OCI-LY7 (cell line): ENCODE measurements around the gene C2CD5. TPM values are rescaled to one million over a fixed set of nuclear protein-coding genes. Genes with fewer than 3 reads are reported as not detected.

Source experiments
- BruUV-seq: library from RNA; stranded (reverse); fragments of 400-500 nt; replicated peaks from 2 replicates; lab custom pipeline; 2021; lab: Mats Ljungman, UMichigan
- CTCF ChIA-PET: fragments of 300-600 bp; sonication (Branson Sonifier 250); formaldehyde crosslinking; loops from one replicate; lab custom pipeline; 2022; ENCODE audit warnings: antibody characterized with exemption; ENCODE audit not compliant: unreplicated experiment; lab: Charles Lee
- POLR2A ChIA-PET: fragments of 300-600 bp; sonication (Branson Sonifier 250); formaldehyde crosslinking; loops from one replicate; lab custom pipeline; 2022; ENCODE audit warnings: antibody characterized with exemption; lab: Charles Lee
- DNase-seq: peaks from one replicate; pipeline ENCODE4 v3.0.0-alpha.2; 2015; ENCODE audit warnings: low spot score
- H2AFZ ChIP-seq: fragments of 200-600 bp; sonication (generic), shearing (Covaris generic); 2 replicates; pipeline ENCODE4 v1.6.1; 2014; ENCODE audit warnings: mild to moderate bottlenecking, antibody characterized with exemption, low read length, moderate library complexity
- H3K27ac ChIP-seq: fragments of 200-600 bp; sonication (generic); 2 replicates; pipeline ENCODE4 v1.5.1; 2014; ENCODE audit warnings: mixed run types, low read depth, mild to moderate bottlenecking, moderate library complexity, low read length, inconsistent platforms; ENCODE audit not compliant: poor library complexity, severe bottlenecking
- H3K36me3 ChIP-seq: fragments of 200-600 bp; sonication (generic); 2 replicates; pipeline ENCODE4 v1.6.1; 2014; ENCODE audit warnings: mild to moderate bottlenecking, antibody characterized with exemption, low read length, moderate library complexity, mixed read lengths; ENCODE audit not compliant: insufficient read depth
- H3K4me1 ChIP-seq: fragments of 200-600 bp; sonication (generic); 2 replicates; pipeline ENCODE4 v1.5.1; 2014; ENCODE audit warnings: mild to moderate bottlenecking, low read length; ENCODE audit not compliant: insufficient read depth, poor library complexity, severe bottlenecking
- H3K4me2 ChIP-seq: fragments of 200-600 bp; sonication (generic); 2 replicates; pipeline ENCODE4 v1.6.1; 2014; ENCODE audit warnings: mild to moderate bottlenecking, low read length
- H3K4me3 ChIP-seq: fragments of 200-600 bp; sonication (generic); 2 replicates; pipeline ENCODE4 v1.5.1; 2014; ENCODE audit warnings: mild to moderate bottlenecking, low read depth, low read length; ENCODE audit not compliant: poor library complexity, severe bottlenecking
- H3K79me2 ChIP-seq: fragments of 200-600 bp; sonication (generic); 2 replicates; pipeline ENCODE4 v1.6.1; 2016; ENCODE audit warnings: low read depth, mild to moderate bottlenecking, low read length, moderate library complexity, mixed read lengths; ENCODE audit not compliant: insufficient read depth
- H3K9me2 ChIP-seq: fragments of 200-600 bp; sonication (generic); 2 replicates; pipeline ENCODE4 v1.6.1; 2016; ENCODE audit warnings: mild to moderate bottlenecking, low read length, mixed read lengths; ENCODE audit not compliant: insufficient read depth
- H3K9me3 ChIP-seq: fragments of 200-600 bp; sonication (generic); 2 replicates; pipeline ENCODE4 v1.6.1; 2014; ENCODE audit warnings: mild to moderate bottlenecking, mixed run types, low read length, mixed read lengths
- H4K20me1 ChIP-seq: fragments of 200-600 bp; sonication (generic); 2 replicates; pipeline ENCODE4 v1.6.1; 2014; ENCODE audit warnings: mild to moderate bottlenecking, antibody characterized with exemption, low read length, moderate library complexity, mixed read lengths; ENCODE audit not compliant: insufficient read depth
- EZH2phosphoT487 ChIP-seq: fragments of 200-600 bp; sonication (generic); IDR thresholded peaks from 2 replicates; pipeline ENCODE4 v1.6.1; 2018; ENCODE audit warnings: low read depth, borderline replicate concordance, mild to moderate bottlenecking, mixed run types, antibody characterized with exemption, low read length, moderate library complexity, mixed read lengths
- intact Hi-C: fragments of 100-400 bp; cut with micrococcal nuclease; formaldehyde crosslinking; loops from one replicate; pipeline ENCODE4 v1.10.0; 2022; ENCODE audit not compliant: unreplicated experiment
- total RNA-seq, 2 experiments: library from RNA; depleted of rRNA in 1 of 2; stranded (reverse); fragments of >200 nt in 1 of 2; shearing (Covaris generic) in 1 of 2; gene quantifications; 2 replicates each; pipeline ENCODE4 v1.2.3, GENCODE V29; 2014 to 2022
- TF ChIP-seq, protein P1 (sequence below): fragments of 200-600 bp; sonication (generic); conservative IDR thresholded peaks from 2 replicates; pipeline ENCODE4 v1.5.1; 2014; ENCODE audit warnings: mild to moderate bottlenecking, antibody characterized with exemption, low read length, moderate library complexity, mixed read lengths

Gene C2CD5
- total RNA-seq, 2 experiments from 2014 or later = 28.4 to 50.2 TPM

DNA sequence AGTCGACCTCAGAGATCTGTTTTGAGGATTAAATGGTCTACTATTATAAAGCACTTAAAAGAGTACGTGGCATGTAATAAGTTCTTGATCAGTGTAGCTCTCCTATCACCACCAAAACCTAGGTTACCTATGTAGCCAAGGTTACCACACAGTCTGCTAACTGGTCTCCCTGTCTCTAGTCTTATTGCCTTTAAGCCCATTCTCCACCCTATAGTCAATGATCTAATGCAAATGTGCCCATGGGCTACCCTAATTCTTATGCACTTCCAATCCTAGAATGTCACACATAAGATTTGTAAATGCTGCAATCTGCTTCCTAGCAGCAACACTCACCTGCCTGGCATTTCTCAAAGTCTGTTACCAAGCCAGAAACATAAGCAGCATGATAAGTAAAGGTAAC, 44.9 kb downstream of the C2CD5 start:
- Histone ChIP-seq H3K9me2 (no peaks in the 10 kb centered on the region), H3K36me3 (peaks cover 12% of the 10 kb centered on the region), H3K4me1 (no peaks in the 10 kb centered on the region), H3K4me2 (no peak overlapping the region), H3K79me2 (no peaks in the 10 kb centered on the region), H4K20me1 (no peaks in the 10 kb centered on the region), H2AFZ (no peak overlapping the region), H3K9me3 (no peaks in the 10 kb centered on the region), H3K27ac (no peak overlapping the region), H3K4me3 (no peak overlapping the region)
- POLR2A ChIA-PET = interaction anchor here (0.8 to 1.6 kb wide), 4 partner anchors 15 to 130 kb away, joined by 3 to 6 read pairs (median 4); no protein-coding TSS in a partner anchor
- DNase-seq = no peak
- no TSS peak for BruUV-seq
- TF ChIP-seq, protein P1, sequence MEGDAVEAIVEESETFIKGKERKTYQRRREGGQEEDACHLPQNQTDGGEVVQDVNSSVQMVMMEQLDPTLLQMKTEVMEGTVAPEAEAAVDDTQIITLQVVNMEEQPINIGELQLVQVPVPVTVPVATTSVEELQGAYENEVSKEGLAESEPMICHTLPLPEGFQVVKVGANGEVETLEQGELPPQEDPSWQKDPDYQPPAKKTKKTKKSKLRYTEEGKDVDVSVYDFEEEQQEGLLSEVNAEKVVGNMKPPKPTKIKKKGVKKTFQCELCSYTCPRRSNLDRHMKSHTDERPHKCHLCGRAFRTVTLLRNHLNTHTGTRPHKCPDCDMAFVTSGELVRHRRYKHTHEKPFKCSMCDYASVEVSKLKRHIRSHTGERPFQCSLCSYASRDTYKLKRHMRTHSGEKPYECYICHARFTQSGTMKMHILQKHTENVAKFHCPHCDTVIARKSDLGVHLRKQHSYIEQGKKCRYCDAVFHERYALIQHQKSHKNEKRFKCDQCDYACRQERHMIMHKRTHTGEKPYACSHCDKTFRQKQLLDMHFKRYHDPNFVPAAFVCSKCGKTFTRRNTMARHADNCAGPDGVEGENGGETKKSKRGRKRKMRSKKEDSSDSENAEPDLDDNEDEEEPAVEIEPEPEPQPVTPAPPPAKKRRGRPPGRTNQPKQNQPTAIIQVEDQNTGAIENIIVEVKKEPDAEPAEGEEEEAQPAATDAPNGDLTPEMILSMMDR = no peak
- TF ChIP-seq EZH2phosphoT487 = no peak
- intact Hi-C loops = no loop called here
- CTCF ChIA-PET = no interaction called here

DNA sequence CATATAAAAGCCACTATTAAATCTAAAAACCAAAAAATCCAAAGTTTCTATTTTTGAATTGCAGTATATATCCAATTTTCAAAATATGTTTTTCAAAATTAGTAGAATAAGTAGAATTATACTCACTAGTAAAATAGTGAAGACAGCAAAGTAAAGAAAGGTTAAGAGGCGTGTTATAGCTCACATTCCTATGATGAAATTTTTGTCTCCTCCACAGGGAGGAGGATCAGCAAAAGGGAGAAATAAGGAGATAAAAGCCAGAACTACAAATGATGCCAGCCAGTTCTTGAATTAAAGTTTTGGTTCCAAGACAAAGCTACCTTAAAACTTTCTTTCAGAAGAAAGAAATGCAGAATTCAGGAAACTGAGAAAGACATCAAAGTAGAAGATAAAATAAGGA, 50.0 kb downstream of the C2CD5 start:
- no peak overlapping the region for H3K4me2 ChIP-seq
- TF ChIP-seq, protein P1 = no peak
- TF ChIP-seq EZH2phosphoT487 = no peak
- H3K4me1 ChIP-seq = peaks cover 9% of the 10 kb centered on the region
- no peak for DNase-seq
- ChIA-PET POLR2A (interaction anchor here (0.6 to 1.6 kb wide), 5 partner anchors 9 to 39 kb away, joined by 3 to 5 read pairs (median 3); no protein-coding TSS in a partner anchor), CTCF (no interaction called here)
- no peaks in the 10 kb centered on the region for H3K9me2 ChIP-seq
- no peak overlapping the region for H3K27ac ChIP-seq
- H4K20me1 ChIP-seq = no peaks in the 10 kb centered on the region
- H3K9me3 ChIP-seq = no peaks in the 10 kb centered on the region
- peaks cover 38% of the 10 kb centered on the region for H3K36me3 ChIP-seq
- H3K4me3 ChIP-seq = no peak overlapping the region
- H3K79me2 ChIP-seq = no peaks in the 10 kb centered on the region
- no TSS peak for BruUV-seq
- intact Hi-C loops = no loop called here
- no peak overlapping the region for H2AFZ ChIP-seq

DNA sequence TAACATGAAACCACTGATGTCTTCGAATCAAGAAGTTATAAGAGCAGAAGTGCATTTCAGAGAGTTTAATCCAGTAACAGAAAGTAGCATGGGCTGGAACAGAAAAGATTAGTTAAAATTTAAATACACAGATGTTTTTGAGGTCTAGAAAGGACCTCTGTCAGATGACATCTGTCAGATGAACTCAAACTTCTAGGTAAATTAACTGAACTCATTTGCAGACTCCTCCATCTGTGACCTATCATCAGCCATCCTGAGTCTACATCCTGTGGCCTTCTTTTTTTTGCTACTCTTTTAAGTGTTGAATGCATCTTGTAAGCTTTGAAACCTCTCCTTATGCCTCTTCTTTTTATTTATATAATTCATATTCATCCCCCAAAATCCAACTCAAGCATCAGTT, 53.3 kb downstream of the C2CD5 start:
- Histone ChIP-seq H4K20me1 (no peaks in the 10 kb centered on the region), H3K9me3 (no peaks in the 10 kb centered on the region), H3K4me2 (no peak overlapping the region), H3K4me3 (no peak overlapping the region), H3K27ac (peak overlapping the region; percentile 16), H3K36me3 (peaks cover 48% of the 10 kb centered on the region), H3K9me2 (no peaks in the 10 kb centered on the region), H3K79me2 (no peaks in the 10 kb centered on the region), H2AFZ (no peak overlapping the region), H3K4me1 (peaks cover 9% of the 10 kb centered on the region)
- no peak for TF ChIP-seq EZH2phosphoT487
- TF ChIP-seq, protein P1 = no peak
- ChIA-PET CTCF (no interaction called here), POLR2A (interaction anchor here (1.0 kb wide), 2 partner anchors 24 to 33 kb away, joined by 3 read pairs; no protein-coding TSS in a partner anchor)
- intact Hi-C loops = no loop called here
- no TSS peak for BruUV-seq
- DNase-seq = peak; percentile 25
